HCEC 1CT (cell line): ENCODE results near the gene SLC8A3.
"Not testable (repeated sequence)": the region's sequence is repeated elsewhere in the genome, so short reads cannot be mapped to it uniquely, and the experiment has no call there.

Experiments
- DNase-seq: peaks from one replicate; pipeline ENCODE4 v3.0.0-alpha.2; 2017

SLC8A3 gene

DNA sequence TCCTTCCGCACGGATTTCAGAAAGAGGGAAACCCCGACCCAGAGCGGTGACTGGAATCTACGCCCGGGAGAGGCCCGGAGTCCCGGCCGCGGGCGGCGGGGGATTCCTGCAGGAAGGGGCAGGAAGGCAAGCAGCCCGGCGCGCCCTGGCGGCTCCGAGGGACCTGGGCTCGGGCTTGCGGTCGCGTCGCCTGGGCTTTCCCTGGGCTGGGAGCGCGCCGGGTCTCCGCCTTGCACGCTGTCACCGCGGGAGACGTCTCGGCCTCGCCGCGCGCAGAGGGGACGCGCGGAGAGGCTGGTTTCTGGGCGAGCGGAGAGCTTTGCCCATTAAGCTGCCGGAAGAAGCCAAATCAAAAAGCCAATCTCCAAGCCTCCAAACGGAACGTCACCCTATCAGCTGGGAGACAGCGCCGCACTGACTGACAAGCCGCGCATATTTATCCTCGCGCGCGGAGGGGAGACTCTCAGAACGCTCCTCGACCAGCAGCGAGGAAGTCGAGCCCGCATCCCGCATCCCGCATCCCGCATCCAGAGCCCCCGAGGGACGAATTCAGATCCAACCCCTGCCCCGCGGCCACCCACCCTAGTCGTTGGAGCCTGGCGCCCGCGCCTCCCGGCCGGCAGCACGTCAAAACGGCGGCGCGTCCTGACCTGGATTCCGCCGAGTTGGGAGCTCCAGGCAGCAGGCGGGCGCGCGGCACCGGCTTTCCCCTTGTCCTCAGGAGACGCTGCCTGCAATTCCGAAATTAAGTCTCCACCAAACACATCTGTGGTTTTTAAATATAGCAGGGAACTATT, at the start of gene SLC8A3:
Gene SLC8A3, minus strand, starts transcription at position 293 of the 797 bp plus-strand sequence. CDS start 20,529 bp downstream, outside the sequence.
- peak; percentile 8 for DNase-seq

- DNase-seq: no peak
These were observed 49.0 kb upstream of the SLC8A3 start for GRCh38 chr14:70237710-70238109.

GRCh38 chr14:70234066-70234950, 45.6 kb upstream of the SLC8A3 start:
- DNase-seq: no peak

DNA sequence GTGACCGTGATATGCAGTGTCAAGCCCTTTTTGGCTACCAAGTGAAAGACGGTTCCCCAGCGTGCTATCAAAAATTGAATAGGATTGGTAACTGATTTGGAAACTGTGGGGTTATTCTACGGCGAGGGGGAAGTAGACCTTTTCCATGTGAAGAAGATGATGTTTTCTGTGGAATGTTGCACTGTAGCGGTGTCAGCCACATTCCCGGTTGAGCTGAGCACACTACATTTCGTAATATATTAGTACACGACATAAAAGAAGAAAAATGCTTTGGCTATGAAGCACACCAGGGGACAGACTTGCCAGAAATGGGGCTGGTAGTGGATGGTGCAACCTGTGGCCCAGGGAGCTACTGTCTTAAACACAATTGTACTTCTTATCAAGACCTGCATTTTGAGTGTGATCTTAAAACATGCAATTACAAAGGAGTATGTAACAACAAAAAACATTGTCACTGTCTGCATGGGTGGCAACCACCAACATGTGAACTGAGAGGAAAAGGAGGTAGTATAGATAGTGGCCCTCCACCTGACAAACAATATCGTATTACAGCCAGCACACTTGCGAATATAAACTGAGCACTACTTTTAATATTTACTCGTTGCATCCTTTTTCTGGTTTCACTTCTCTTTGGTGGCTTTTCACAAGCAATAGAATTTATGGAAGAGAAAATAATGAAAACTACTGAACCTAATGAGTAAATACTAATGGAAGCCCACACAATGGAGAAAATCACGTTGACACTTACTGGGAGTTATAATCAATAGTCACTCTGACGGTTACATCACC, 43.2 kb upstream of the SLC8A3 start:
- DNase-seq: not testable (repeated sequence)

DNA sequence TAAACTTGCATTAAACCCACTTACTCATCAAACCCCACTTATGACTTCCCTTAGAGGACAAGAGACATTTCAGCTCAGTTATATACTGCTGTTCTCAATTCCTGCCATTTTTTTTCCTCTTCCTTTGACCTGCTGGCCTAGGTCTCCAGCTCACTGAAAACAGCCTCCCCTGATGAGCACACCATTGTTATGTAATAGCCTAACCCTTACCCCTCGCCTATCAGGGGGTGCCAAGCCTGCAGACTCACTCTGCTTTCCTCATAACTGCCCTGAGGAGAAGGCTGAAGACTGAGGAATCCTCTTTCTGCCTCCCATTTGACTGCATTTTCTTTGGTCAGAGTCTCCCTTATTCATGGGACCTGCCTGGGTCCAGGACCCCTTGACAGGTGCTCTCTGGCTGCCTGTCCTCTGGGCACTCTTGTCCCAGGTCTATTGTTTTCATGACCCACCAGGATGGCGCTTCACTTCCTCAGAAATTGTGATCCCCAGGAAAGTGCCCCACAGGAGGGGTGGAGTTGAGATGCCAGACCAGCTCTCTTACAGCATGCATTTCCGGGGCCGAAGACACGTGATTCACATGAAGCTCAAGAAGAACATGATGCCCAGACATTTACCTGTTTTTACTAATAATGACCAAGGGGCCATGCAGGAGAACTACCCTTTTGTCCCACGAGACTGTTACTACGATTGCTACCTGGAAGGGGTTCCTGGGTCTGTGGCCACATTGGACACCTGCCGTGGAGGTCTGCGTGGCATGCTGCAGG, 41.3 kb upstream of the SLC8A3 start:
- not testable (repeated sequence) for DNase-seq

DNA sequence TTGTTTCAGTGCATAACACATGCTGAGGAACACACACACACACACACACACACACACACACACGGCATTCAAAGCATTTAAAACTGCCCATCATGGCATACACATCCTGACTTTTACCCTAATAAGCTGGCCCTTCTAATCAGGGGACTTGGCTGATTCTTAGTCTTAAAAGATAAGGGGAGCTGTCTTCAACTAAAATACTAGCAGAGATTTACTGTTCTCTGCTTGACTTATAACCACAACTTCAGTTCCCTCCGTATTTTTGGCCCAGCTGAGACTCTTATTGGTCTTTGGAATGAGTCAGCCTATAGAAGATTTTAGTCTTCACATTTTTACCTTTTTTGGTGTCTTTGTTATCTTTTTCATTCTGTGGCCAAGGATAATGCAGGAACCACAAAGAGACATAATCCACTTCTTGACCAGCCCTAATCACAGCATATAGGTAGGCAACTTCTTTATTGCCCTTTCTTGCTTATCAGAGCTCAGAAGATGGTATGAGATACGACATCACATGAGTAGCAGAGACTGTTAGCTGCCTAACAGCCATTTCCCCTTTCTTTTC, 25.1 kb upstream of the SLC8A3 start:
- no peak for DNase-seq

- no peak for DNase-seq
These were observed 24.0 kb upstream of the SLC8A3 start for GRCh38 chr14:70212752-70213151.

- DNase-seq: no peak
These were observed 19.6 kb upstream of the SLC8A3 start for GRCh38 chr14:70208380-70208779.

- no peak for DNase-seq
These were observed 14.9 kb upstream of the SLC8A3 start for GRCh38 chr14:70203686-70204085.

GRCh38 chr14:70201994-70202393, 13.2 kb upstream of the SLC8A3 start:
- no peak for DNase-seq

DNA sequence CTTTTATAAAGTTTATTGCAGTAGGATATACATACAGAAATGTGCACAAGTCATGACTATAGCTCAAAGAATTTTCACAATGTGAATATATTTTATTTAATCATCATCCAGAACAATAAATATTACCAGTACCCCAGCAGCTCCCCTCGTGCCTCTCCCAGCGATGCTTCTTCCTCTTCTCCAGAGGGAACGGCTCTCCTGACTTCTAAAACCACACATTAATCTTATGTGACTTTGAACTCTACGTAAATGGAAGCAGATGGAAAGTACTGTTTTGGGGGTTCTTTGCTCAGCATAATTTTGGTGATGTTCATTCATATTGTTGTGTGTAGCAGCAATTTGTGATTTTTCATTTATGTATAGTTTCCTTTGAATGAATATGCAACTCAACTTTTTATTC, 4.6 kb upstream of the SLC8A3 start:
- no peak for DNase-seq

- DNase-seq: no peak
These were observed 4.2 kb upstream of the SLC8A3 start for GRCh38 chr14:70192915-70193314.

GRCh38 chr14:70190156-70190555, 1.4 kb upstream of the SLC8A3 start:
- no peak for DNase-seq

GRCh38 chr14:70189456-70190077, 816 bp upstream of the SLC8A3 start:
- DNase-seq: no peak

- DNase-seq: no peak
These were observed 461 bp downstream of the SLC8A3 start for GRCh38 chr14:70188322-70188658.

DNA sequence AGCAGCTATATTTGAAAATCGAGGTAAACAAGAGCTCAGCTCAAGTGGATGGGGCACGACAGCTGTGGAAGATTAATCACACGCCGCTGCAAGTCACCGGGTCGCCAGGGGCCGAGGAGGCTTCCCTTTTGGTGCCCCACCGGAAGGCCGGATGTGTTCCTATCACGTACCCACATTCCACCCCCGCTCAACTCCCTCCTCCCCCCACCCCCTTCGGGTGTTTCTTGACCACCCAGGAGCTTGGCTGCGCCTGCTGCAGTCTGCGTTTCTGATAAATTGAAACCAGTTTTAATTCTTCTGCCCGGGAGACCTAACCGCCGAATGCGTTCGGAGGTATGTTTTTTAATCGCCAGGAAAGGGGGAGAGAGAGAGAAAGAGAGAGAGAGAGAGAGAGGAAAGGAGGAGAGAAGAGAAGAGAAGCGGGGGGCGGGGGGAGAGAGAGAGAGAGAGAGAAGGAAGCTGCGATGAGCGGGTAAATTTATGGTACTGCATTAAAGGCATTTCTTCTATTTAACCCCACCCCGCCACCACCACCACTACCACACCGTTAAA, 1.8 kb downstream of the SLC8A3 start:
- peak; percentile 17 for DNase-seq

- DNase-seq: no peak
These were observed 4.8 kb downstream of the SLC8A3 start for GRCh38 chr14:70183991-70184390.

DNA sequence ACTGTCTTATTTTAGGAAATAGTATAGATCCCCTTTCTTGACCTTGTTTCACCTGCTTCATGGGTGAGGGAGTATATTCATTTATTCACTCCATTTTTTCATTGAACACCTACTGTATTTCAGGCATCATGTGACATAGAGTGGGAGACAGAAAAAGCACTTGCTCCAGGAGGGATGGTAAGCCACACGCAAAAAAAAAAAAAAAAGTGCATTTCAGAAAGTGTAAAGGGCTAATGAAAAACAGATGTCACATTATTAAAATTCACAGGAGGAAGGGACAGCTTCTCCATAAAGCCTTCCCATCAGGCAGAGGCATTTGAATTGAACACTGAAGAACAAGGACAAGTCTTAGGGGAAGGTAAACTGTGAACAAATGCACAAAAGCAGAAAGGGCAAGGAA, 7.5 kb downstream of the SLC8A3 start:
- DNase-seq: no peak

DNA sequence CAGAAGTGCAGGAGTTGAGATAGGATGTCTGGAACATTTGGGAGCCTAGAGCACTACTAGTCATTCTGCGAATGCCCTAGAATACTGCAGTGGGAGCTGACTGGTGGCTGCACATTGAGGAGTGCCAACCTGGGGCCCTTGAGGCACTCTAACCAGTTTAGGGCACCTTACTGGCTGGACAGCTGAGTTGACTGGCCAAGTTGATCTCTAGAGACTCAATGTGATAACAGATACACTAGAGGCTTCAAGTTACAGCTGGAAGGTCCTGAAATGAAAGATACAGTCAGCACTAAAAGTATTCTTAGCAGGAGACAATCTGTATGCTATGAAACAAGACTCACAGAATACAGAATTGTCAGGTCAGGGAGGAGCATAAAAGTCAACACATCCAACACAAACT, 8.0 kb downstream of the SLC8A3 start:
- DNase-seq: no peak

DNA sequence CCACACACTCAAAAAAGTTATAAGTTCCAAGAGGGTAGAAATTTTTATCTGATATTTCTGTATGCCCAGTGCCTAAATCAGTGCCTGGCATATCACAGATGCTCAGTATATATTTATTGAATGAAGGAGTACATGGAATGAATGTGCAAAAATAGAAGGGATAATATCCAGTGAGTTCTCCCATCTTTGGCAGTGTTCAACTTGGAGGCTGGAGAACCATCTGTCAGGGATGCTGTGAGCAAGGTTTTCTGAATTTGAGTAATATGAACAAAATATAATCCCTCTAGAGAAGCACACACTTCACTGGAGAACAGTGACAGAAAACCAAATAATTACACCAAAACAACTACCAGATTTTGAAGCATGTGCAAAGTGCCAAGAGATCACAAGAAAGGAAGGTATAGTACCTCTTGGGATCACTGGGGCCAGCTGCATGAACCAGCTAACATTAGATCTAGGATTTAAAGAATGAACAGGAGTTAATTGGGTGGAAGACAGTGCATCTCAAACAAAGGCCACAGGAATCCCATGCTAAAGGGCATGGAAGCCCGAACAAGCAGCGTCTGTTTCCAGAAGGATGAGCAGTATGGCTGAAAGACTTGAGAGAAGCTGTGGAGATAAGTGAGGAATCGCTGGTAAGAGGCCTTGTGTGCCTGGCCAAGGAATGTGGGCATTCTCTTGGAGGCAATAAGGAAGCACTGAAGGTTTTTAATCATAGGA, 11.5 kb downstream of the SLC8A3 start:
- DNase-seq: no peak

DNA sequence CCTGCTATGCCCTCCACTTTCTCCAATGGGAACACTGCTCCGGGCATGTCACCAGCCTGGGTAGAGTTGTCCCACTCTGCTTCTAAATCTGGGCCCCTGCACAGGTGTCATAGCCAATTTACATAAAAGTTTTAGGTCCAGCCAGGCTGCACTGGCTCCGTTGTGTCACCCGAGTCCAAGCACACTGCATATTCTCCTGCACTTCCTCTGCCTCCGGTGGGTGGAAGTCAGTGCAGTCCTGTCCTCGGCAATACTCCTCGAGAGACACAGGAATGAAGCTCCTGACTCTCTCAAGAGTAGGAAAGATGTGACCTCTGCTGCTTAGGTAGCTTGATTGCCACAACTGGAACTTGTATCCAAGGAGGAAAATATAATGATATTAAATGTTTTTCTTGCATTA, 15.2 kb downstream of the SLC8A3 start:
- DNase-seq: no peak
